NCI-H2227 (cell line): ENCODE data around the gene TSSK3.
A peak's percentile ranks its signal among the peaks of the same experiment; 100 is the strongest.

Experiments
- DNase-seq: peaks from one replicate; lab custom pipeline; 2025; ENCODE audit not compliant: unreplicated experiment; lab: John Stamatoyannopoulos, UW

Gene TSSK3

DNA sequence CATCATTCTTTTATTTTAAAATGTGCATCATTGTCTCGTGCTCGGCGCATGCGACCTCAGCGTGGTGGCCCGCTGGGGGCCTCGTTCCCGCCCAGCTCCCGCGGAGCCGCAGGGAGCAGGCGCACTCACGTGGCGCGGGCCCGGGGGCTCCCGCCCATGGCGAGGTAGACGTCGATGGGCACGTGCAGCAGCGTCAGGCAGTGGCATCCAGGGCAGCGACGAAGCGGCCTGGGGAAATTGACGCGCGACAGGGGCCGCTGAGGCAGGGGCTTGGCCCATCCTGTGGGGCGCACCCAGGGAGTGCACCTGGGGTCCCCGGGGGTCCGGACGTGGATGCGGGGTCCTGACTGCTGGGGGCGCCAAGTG, 1.0 kb upstream of the TSSK3 start:
- no peak for DNase-seq

DNA sequence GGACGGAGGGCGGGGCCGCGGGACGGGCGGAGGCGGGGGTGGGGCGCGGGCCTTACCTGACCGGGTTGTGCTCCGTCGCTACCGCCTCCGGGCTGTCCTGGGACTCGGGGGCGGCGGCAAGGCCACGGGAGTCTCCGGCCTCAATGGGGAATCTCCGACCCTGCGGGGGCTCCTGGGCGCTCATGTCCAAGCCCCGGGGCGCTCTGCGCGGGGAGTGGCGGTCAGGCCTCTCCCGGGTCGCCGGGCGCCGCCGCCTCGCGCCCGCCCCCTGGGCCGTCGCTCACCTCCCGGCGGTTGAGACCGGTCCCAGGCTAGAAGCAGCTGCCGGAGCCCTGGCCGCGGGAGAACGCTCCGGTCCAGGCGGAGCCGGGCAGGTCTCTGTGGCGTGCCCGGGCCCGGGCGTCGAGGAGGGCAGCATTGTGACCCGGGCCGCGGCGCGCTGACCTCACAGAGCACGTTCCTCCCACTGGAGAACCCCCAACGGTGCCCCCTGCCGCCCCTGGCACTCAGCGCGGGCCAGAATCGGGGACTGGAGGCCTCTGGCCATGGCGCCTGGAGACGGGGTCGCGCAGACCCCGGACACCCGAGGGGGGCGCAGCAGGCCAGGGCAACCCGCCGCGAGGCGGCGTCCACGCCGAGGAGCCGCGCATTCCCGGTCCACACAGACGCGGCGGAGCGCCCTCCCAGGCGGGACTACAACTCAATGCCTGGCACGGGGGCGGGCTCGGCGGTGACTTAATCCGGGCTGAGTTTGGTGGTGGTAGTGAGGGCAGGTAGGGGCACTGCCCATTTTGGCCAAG, 465 bp upstream of the TSSK3 start:
- no peak for DNase-seq

DNA sequence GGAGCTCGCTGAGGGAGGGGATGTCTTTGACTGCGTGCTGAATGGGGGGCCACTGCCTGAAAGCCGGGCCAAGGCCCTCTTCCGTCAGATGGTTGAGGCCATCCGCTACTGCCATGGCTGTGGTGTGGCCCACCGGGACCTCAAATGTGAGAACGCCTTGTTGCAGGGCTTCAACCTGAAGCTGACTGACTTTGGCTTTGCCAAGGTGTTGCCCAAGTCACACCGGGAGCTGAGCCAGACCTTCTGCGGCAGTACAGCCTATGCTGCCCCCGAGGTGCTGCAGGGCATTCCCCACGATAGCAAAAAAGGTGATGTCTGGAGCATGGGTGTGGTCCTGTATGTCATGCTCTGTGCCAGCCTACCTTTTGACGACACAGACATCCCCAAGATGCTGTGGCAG, 1.4 kb downstream of the TSSK3 start:
- no peak for DNase-seq

DNA sequence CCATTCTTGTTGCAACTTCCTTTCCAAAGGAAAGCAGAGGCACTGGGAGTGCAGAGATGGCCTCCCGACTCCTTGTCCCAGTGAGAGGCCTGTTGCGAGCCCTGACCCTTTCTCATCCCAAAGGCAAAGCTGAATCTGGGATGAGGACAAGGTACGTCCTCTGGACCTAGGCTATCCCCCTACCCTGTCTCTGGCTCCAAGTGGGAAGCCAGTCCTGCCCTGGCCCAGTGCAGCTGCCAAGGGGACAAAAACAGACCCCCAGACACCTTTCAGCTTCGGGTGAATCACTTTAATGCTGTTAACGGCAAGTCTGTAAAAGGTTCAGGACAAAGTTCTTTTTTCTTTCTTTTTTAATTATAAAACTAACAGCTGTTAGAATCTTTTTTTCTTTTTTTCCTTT, 2.5 kb downstream of the TSSK3 start:
- no peak for DNase-seq

DNA sequence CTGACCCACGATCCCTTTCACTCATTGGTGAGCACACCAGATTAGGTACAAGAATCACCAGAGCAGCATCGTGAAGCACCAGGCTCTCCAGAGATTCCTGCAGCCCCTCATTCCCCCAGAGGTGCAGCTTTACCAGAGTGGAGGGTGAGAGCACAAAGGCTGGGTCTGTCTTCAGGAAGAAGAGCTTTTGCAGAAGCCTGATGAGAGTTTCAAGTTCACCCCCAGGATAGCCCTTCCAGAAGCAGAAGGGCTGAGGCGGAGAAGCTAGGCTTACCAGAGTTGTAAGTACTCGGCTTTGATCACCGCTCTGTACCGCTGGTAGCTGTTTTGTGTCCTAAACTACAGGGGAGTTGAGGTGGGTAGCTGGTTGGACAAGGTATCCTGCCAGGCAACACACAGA, 3.1 kb downstream of the TSSK3 start:
- DNase-seq = no peak

DNA sequence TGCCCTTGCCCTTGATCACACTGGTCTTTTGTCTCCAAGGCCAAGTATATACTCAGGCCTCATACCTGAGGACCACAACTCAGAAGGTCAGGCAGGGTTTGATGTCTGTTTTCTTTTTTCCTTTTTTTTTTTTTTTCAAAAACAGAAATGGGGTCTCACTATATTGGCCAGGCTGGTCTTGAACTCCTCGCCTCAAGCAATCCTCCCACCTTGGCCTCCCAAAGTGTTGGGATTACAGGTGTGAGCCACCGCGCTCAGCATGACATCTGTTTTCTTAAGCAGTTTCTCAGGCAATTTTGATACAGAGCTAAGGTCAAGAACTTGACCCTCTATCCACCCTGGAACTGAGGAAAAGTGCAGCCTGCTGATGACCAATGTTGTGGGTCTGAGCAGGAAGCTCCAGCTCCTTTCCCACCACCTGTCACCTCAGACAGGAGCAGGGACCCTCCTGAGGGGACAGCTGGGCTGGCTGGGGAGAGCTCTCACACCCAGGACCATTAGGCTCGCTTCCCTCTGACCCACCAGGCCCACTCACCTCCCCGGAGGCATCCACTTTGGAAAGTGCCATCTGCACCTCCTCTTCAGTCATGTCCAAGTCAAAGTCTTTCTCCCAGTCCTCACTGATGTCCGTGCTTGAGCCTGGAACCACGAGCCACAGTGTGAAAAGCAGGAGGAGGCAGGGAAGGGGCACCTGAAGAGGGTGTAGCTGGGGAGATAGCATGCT, 5.7 kb downstream of the TSSK3 start:
- no peak for DNase-seq

DNA sequence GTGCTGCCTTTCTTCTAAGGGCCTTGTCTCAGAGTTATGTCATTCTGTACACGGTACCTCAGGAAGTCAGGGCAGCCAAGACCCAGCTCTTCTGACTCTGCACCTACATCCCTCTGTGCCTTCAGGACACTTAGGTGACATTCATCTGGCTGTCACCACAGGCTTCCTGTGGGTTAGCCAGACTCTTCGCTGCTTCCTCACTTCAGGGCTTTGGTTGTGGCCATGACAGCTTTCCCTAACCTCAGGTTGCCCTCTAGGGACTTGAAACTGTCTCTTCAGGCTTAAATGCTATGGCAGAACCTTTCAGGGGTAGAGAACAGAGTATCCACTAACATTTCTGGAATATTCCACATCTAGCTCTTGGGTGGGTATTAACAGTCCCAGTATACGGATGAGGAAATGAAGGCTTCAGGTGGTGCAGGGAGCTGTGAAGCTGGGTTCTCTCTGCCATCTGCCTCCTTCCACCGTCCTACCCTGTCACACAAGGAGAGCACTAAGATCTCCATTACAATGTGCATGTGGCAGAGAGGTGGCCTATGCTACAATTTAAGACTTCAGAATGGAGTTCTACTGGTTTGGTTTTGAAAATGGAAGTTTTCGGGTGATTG, 9.9 kb downstream of the TSSK3 start:
- no peak for DNase-seq

DNA sequence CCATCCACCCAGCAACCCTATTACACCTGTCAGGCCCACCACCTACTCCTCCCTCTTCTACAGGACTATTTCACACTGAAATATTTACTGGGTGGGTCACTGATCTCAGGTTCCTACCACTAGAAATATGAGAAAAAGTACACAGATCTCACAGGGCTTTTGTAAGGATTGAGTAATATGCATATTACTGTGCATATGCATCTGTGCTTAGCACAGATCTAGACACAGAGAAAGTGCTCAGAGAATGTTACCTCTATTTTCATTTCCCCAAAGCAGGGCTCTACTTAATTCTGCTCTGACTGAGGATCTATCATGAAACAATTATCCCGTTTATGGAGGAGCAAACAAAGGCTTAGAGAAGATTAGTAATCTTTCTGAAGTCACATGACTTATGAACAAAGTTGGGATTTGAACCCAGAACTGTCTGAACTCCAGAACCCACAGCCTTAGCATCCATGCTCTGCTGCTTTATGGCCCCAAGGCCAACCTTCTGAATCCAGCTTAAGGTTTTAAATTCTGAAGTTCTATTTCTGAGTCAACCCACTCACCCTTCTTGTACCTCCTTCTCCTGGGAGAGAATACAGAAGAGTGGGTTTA, 11.8 kb downstream of the TSSK3 start:
- no peak for DNase-seq

DNA sequence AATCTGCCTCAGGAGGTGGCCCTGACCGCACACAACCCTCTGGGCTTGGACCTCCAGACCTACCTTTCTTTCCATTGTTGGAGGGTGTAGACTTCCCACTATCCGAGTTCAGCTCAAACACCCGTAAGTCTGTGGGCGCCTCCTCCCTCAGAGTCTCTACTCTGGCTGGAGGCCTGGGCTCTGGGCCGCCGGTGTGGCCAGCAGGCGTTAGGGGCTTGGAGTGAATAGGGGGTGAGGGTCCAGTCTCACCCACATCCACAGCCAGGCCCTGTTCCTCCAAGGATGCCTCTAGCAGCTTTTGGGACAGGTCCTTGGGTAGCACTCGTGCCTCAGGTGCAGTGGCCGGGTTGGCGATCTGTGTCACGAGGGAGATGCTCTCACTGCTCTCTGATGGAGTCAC, 13.9 kb downstream of the TSSK3 start:
- no peak for DNase-seq

DNA sequence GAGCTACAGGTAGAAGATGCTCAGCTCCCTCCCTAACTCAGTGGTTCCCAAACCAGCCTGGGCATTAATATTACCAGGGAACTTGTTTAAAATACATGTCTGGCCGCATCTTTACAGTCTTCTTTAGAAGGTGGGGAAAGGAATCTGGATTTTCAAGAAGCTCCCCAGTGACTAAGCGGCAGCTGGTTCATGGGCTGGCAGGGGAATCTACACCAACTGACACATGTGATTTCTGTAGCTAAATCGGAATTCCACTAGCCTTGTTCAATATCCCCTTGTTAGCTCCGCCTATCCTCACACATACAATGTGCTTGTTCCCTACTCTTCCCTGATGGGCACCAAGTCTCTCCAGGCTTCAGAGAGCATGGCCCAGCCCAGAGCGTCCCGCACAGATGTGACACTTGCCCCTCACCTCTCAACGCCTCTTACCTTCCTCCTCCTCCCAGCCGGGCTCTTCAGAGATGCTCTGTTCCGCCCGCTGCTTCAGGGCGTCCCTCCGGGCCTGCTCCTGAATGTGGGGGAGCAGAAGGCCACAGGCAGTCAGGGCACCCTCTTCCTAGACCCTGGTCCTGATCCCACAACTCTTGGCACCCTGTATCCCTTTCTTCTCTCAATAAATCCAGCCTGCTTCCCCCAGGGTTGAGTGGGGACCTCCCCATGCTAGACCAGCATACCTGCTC, 15.3 kb downstream of the TSSK3 start:
- no peak for DNase-seq

DNA sequence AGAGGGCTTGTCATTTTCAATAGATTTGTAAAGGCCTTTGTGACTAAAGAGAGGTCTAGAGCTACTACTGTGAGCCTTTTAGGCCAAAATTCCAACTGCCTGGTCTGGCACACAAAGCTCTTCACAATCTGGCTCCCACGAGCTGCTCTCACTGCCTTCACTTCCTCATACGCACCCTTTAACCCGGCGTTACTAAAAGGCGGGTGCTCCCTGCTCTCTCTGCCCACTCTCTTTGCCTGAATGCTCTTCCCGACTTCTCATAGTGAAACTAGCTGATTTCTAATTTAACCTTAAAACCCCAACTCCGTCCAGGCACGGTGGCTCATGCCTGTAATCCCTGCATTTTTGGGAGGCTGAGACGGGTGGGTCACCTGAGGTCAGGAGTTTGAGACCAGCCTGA, 17.7 kb downstream of the TSSK3 start:
- no peak for DNase-seq

DNA sequence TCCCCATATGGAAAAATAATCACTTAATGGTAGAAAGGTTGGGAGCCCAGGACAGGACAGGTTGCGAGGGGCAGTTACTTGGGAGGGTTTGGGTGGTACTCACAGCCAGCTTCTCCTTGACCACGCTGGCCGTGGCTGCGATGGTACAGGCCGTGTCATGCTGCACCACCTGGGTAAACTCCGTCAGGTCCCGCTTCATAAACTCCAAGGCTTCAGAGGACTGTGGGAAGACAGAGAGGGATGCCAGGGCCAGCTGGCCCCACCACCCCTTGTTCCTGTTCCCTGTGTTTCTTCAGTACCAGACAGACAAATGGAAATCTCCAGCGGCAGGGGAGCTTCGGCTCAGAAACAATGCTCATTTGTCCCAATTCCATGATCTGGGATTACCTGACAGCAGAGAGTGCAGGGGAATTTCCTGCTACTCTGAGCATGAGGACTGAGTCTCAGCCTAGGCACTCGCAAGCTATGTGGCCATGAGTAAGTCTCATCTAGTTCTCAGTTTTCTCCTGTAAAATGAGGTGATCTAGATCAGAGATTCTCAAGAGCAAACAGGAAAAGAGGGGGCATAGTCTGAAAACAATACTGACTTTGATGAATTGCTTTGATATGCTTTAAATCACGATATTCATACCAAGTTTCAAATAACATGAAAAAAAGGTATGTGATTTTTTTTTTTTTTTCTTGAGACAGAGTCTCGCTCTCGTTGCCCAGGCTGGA, 24.5 kb downstream of the TSSK3 start:
- no peak for DNase-seq

DNA sequence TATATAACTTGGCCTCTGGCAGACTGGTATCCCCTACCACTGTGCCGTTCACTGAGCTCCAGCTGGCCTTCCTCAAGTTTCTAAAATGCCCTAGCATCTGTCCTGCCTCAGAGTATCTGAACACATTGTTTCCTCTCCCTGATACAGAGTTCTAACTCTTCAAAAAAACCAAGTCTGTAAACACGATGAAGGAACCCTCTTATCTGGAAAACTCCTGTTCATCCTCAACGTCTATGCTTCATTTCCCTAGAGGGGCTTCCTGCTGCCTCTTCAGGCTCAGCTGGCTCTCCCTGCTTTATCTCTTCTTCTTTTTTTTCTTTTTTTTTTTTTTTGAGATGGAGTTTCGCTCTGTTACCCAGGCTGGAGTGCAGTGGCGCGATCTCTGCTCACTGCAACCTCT, 26.3 kb downstream of the TSSK3 start:
- no peak for DNase-seq

DNA sequence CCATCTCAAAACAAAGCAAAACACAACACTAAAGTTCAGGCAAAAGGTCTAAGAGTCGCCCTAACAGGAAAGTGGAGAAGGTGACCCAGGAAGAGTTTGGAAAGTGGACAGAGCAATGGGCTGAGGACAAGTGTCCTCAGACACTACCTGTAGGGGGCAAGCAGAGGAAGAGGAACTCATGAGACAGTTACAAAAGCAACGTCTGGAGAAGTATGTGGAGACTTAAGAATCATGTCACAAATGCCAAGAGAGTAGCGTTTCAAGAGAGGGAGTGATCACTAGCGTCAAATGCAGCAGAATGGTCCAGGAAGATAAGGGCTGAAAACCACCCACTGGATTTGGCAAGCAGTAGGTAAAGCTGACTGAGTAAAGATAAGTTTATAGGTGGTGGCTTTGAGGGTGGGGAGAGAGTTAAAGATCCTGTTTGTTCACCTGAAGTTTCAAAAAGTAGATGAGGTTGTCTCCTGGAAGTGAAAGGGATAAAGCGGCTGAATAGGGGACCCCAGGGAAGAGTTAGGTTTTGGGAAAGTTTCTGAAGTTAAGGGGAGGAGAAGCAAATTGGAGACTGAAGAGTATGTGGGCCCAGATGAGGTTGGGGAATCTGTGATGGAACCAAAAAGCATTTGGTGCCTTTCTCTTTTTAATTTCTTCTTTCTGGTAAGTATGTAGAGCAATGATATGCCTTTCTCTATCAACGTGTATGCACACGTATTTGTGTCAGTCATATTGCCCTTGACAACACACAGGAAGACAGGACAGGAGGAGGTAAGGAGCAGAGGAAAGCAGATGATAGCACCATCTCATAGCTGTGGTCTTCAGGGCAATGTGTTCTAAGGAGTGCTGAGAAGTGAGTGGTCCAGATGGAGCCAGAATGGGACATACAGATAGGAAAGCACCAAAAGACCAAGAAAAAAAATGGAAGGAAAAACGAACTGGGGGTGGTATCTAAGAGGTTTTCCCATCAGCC, 28.8 kb downstream of the TSSK3 start:
- DNase-seq = no peak

DNA sequence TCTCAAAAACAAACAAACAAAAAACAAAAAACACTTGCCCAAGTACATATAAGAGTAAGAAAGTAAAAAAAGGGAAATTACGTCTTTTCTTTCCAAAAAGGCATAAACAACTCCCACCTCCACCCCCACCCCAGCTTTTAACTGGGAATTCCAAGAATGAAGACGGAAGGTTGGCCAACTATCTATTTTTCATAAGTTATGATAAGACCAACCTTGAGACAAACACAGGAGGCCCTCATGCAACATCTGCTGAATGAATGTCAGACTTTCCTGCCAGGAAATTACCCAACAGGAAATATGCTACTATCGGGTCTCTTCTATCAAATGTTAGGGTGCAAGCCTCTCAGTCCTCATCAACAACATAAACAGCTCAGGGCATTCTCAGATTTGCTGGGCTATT, 30.0 kb downstream of the TSSK3 start:
- no peak for DNase-seq

DNA sequence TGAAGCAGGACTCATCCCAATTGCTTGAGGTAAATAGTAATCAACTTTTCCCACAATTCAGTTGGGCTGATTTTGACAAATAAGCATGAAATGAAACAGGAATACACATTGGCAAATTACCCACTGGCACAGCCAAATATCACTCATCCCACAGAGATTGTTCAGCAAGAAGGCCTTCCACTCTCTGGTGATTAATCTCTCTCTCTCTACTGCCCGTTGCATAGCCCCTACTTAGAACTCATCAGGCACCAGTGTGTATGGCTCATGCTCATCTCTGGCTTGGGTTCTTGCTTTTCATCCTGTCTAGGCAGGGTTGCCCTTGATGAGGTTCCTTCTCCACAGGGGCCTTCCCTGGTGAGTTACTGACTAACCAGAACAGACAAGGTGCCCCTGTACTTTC, 30.8 kb downstream of the TSSK3 start:
- DNase-seq = no peak

DNA sequence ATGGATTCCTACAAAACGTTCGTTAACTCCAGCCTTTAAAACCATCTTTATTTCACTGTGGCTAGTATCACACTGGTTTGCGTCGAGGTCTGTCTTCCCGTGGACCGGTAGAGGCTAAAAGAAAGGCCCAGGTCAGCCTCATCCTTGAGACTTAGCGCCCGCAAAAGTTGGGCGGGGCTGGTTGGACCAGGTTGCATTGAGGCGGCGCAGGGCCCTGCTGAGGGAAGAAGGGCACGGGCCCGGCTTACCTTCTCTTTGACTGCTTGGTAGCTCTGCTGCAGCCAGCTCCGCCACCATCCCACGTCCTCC, 31.4 kb downstream of the TSSK3 start:
- peak; percentile 62 for DNase-seq

DNA sequence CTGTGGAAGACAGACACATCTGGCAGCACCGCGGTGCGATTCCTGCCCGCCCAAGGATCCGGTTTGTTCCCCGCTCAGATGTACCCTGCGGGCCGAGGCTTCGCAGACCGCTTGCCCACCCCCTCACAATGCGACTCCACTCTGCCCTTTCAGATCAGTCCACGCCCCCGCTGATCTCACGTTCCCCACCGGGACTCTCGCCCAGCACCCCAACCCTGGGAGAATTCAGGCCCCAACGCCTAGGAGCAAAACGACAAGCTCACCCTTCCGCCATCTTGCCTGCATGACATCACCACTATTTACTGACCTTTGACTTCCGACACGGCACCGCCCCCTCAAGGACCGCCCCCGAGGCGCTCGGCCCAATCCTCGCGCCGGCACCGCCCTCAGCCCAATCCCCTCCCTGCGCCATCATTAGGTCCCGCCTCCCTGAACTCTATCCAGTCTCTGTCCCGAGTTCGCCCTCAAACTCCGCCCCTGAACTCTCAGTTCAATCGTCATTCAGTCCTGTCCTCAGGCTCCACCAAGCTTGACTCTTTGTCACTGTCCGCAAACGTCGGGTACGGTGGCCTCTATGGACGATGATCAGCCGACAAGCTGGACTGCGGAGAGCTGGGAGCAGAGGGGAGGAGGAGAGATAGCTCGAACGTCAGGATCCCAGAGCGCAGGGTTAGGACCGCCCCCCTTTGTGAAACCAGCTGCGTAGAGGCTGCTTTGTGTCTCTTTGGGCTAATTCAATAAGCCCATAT, 32.0 kb downstream of the TSSK3 start, which contains the start of gene BSDC1:
BSDC1 (minus strand) TSS at position 301 of the 749 bp plus-strand sequence; CDS start at position 274, 27 bp downstream.
- peak; percentile 99 for DNase-seq

DNA sequence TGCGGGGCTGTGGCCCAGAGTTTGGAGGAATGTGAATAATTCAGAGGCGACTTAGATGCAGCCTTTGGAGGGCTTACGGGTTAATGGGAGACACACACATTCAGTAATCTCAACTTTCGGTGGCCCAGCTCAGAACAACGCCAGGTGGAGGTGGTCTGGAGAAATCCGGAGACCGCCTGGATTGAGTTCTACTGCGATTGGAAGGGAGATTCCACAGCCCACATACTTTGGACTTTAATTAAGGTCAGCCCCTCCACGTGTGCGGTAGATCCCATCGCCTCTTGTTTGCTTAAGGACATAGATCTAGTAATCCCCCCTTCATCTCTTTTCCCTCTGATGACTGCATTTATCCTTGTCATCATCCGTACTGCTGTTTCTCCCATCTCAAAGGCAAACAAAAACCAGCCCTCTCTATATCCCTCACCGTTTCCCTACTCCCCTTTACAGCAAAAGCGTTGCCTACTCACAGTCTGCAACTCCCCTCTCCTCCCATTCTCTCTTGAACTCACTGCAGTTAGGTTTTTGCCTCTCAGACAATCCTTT, 32.6 kb downstream of the TSSK3 start:
- peak; percentile 61 for DNase-seq
